Measurements from ENCODE around the gene RABGAP1L. TPM values are rescaled to one million over a fixed set of nuclear protein-coding genes. Genes with fewer than 3 reads are reported as not detected.
"Not testable (repeated sequence)": the region's sequence is repeated elsewhere in the genome, so short reads cannot be mapped to it uniquely, and the experiment has no call there.

Gene RABGAP1L
- total RNA-seq, 2 experiments from 2014 or later: 76.8 to 80.5 TPM

- Mint-ChIP-seq H3K27ac (no peak overlapping the region), H3K36me3 (ENCODE audit: low read depth) (peaks cover 50% of the 10 kb centered on the region), H3K4me1 (peaks cover 50% of the 10 kb centered on the region), H3K4me3 (no peak overlapping the region), H3K9me3 (no peaks in the 10 kb centered on the region), H3K27me3 (no peaks in the 10 kb centered on the region)
- no peak for DNase-seq
- ChIA-PET CTCF (interaction anchor here (0.6 to 3.4 kb wide), 7 partner anchors 14 to 37 kb away, joined by 3 to 35 read pairs (median 4); partner anchors contain the start of gene MRPS14), POLR2A (interaction anchor here (0.7 to 10.1 kb wide), 21 partner anchors 10 to 1524 kb away, joined by 3 to 203 read pairs (median 9); partner anchors contain the start of genes CENPL, DARS2, GAS5 and KIAA0040)
Observed at GRCh38 chr1:175000697-175001187, 841.4 kb downstream of the RABGAP1L start.

- no peak for DNase-seq
- H3K36me3 Mint-ChIP-seq (ENCODE audit: low read depth): peaks cover 57% of the 10 kb centered on the region
- peak overlapping the region; percentile 65 for H3K27ac Mint-ChIP-seq
- no peaks in the 10 kb centered on the region for H3K27me3 Mint-ChIP-seq
- H3K4me1 Mint-ChIP-seq: peaks cover 44% of the 10 kb centered on the region
- ChIA-PET POLR2A (interaction anchor here (0.7 to 10.1 kb wide), 5 partner anchors 11 to 1041 kb away, joined by 3 to 203 read pairs (median 6); partner anchors contain the start of gene MRPS14), CTCF (interaction anchor here (2.4 kb wide), 1 partner anchor 12 kb away, joined by 6 read pairs; no protein-coding TSS in a partner anchor)
- H3K9me3 Mint-ChIP-seq: no peaks in the 10 kb centered on the region
- H3K4me3 Mint-ChIP-seq: peak overlapping the region; percentile 45
Observed at GRCh38 chr1:175002910-175003517, 843.7 kb downstream of the RABGAP1L start.

- ChIA-PET CTCF (interaction anchor here (1.4 to 2.4 kb wide), 2 partner anchors 11 to 122 kb away, joined by 4 to 6 read pairs; no protein-coding TSS in a partner anchor), POLR2A (interaction anchor here (1.1 to 10.1 kb wide), 3 partner anchors 11 to 19 kb away, joined by 6 to 203 read pairs (median 17); partner anchors contain the start of gene MRPS14)
- Mint-ChIP-seq H3K36me3 (ENCODE audit: low read depth) (peaks cover 62% of the 10 kb centered on the region), H3K27ac (peak overlapping the region; percentile 65), H3K9me3 (no peaks in the 10 kb centered on the region), H3K4me1 (peaks cover 46% of the 10 kb centered on the region), H3K4me3 (peak overlapping the region; percentile 45), H3K27me3 (no peaks in the 10 kb centered on the region)
- no peak for DNase-seq
Observed at GRCh38 chr1:175003521-175003920, 844.2 kb downstream of the RABGAP1L start.

DNA sequence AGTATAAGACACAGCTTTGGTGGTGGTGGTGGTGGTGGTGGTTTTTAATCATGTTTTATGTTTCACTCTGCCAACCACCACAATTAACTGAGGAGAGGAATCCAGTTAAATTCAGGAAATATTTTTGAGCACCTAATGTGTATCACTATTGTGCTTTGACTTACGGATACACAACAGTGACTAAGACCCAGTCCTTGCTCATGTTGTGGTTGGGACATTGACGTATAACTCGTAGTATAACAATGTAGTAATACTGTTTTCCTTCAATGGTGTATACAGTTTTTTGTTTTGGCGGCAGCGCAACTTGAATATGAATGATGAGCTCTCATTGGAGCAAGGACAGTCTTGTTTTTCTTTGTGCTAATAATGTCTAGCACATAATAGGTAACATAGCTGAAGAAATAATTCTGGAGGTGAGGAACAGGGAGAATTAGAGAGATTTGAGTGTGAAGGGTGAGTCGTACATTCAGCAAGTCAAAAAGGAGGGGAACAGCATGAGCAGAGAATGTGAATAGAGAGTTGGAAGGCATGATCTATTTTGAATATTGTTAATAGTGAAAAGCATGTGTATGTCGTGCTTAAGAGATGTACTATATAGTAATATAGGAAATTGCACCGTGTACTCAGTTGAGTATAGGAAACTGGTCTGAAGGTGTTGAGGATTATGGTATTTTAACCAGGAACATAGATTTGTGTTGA is 845.9 kb downstream of the RABGAP1L start:
- Mint-ChIP-seq H3K4me3 (no peak overlapping the region), H3K4me1 (peaks cover 49% of the 10 kb centered on the region), H3K27me3 (no peaks in the 10 kb centered on the region), H3K9me3 (no peaks in the 10 kb centered on the region), H3K36me3 (ENCODE audit: low read depth) (peaks cover 73% of the 10 kb centered on the region), H3K27ac (peak overlapping the region; percentile 16)
- ChIA-PET CTCF (interaction anchor here (0.9 kb wide), 1 partner anchor 150 kb away, joined by 3 read pairs; no protein-coding TSS in a partner anchor), POLR2A (interaction anchor here (1.1 to 10.1 kb wide), 5 partner anchors 9 to 117 kb away, joined by 3 to 203 read pairs (median 5); partner anchors contain the start of gene MRPS14)
- DNase-seq: no peak

DNA sequence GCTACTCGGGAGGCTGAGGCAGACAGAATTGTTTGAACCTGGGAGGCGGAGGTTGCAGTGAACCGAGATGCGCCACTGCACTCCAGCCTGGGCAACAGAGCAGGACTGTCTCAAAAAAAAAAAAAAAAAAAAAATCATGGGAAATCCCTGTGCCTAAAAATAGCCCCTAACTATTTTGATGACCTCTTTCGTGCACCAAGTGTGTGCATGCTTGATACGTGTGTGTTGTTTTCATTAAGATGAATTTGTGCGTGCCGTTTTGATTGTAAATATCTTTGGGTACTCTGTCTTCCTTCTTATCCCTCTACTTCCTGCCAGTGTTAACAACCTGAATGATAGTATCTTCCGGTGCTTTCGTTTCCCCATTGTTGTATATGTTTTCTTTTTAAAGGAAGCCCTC is 850.2 kb downstream of the RABGAP1L start:
- Mint-ChIP-seq H3K4me1 (peaks cover 21% of the 10 kb centered on the region), H3K4me3 (no peak overlapping the region), H3K9me3 (no peaks in the 10 kb centered on the region), H3K27me3 (no peaks in the 10 kb centered on the region), H3K36me3 (ENCODE audit: low read depth) (peaks cover 75% of the 10 kb centered on the region), H3K27ac (no peak overlapping the region)
- ChIA-PET CTCF (interaction anchor here (1.5 kb wide), 1 partner anchor 10 kb away, joined by 3 read pairs; the partner anchor contains the start of gene CACYBP), POLR2A (interaction anchor here (1.1 to 4.2 kb wide), 2 partner anchors 10 to 14 kb away, joined by 3 to 22 read pairs; partner anchors contain the start of genes CACYBP and MRPS14)
- no peak for DNase-seq

DNA sequence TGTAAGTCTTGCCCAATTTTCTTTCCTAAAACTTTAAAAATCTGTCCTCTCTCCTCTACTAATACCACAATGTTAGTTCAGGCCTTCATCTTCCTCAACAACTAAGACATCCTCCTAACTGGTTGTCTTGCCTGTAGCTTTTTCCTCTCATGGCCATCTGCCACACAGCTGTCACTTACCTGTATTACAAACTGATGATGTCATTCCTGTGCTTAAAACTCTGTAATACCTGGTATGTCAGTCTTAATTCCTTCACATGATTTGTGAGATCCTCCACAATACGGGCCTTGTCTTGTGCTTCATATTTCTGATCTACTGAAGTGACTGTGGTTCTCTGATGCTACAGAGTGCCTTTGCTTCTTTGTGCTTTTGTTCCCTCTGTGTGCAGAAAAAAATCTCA is 854.1 kb downstream of the RABGAP1L start:
- peaks cover 73% of the 10 kb centered on the region for H3K36me3 Mint-ChIP-seq (ENCODE audit: low read depth)
- CTCF ChIA-PET: no interaction called here
- no peak overlapping the region for H3K4me3 Mint-ChIP-seq
- H3K4me1 Mint-ChIP-seq: peaks cover 7% of the 10 kb centered on the region
- no peak overlapping the region for H3K27ac Mint-ChIP-seq
- no peaks in the 10 kb centered on the region for H3K27me3 Mint-ChIP-seq
- POLR2A ChIA-PET: interaction anchor here (2.4 to 4.4 kb wide), 3 partner anchors 9 to 14 kb away, joined by 12 to 41 read pairs (median 17); partner anchors contain the start of genes CACYBP and MRPS14
- no peaks in the 10 kb centered on the region for H3K9me3 Mint-ChIP-seq
- DNase-seq: no peak

GRCh38 chr1:175015243-175015642 is 855.9 kb downstream of the RABGAP1L start:
- H3K4me1 Mint-ChIP-seq: peaks cover 8% of the 10 kb centered on the region
- no peak for DNase-seq
- H3K4me3 Mint-ChIP-seq: no peak overlapping the region
- POLR2A ChIA-PET: interaction anchor here (1.0 to 4.4 kb wide), 4 partner anchors 8 to 16 kb away, joined by 3 to 41 read pairs (median 14); partner anchors contain the start of genes CACYBP and MRPS14
- H3K27ac Mint-ChIP-seq: no peak overlapping the region
- H3K36me3 Mint-ChIP-seq (ENCODE audit: low read depth): peaks cover 66% of the 10 kb centered on the region
- H3K27me3 Mint-ChIP-seq: no peaks in the 10 kb centered on the region
- CTCF ChIA-PET: interaction anchor here (0.6 to 1.7 kb wide), 3 partner anchors 8 to 58 kb away, joined by 3 to 6 read pairs (median 6); partner anchors contain the start of gene MRPS14
- H3K9me3 Mint-ChIP-seq: no peaks in the 10 kb centered on the region

GRCh38 chr1:175019524-175019923 is 860.2 kb downstream of the RABGAP1L start:
- DNase-seq: no peak
- Mint-ChIP-seq H3K27ac (no peak overlapping the region), H3K27me3 (no peaks in the 10 kb centered on the region), H3K4me3 (no peak overlapping the region), H3K4me1 (peaks cover 35% of the 10 kb centered on the region), H3K36me3 (ENCODE audit: low read depth) (peaks cover 40% of the 10 kb centered on the region), H3K9me3 (peaks cover under 1% of the 10 kb centered on the region)
- ChIA-PET POLR2A (no interaction called here), CTCF (no interaction called here)

DNA sequence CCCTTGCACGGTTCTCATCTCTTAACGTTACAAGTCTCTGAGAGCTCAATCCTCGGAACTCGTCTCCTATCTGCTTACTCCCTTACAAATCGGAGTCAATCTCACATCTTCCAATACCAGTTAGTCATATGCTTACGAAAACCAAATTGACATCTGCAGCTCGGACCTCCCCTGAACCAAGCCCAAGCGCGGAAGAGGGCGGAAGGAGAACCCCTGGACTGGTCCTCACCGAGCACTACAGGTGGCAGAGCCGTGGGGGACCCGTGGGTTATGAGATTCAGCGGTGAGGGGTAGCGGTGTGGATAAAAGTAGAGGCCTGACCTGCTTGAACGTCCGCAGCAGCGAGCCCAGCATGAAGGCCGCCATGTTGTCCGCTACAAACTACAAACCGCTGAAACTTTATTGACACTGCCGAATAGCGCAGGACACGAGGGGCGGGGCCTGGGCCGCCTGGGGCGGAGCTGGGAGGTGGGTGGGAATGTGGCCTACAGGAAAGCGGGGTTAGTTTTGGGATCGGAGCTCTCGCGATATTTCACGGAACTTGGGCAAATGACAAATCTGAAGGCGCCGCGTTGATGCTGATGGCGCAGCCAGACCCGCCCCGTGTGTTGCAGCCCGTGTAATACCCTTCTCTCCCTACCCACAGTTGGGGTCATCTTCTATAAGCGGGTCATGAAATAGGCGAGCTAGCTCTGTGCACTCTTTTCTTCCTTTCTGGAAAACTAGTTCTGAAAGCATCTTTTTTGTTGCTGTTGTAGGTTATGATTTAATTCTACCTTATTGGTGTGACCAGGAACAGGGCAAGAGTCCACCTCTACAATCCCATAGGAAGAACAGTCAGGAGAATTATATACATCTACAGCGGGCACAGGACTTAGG is 864.0 kb downstream of the RABGAP1L start, which contains the start of gene MRPS14:
Gene MRPS14 (minus strand): TSS at position 383 of the 879 bp plus-strand sequence. CDS start 17 bp downstream, at position 366.
- peak; percentile 98 for DNase-seq
- Mint-ChIP-seq H3K27ac (peak within 1 kb of the TSS; percentile 81), H3K4me1 (peaks cover 33% of the 10 kb centered on the region), H3K9me3 (peaks cover 5% of the 10 kb centered on the region), H3K27me3 (no peaks in the 10 kb centered on the region), H3K4me3 (peak within 1 kb of the TSS; percentile 89), H3K36me3 (ENCODE audit: low read depth) (peaks cover 17% of the 10 kb centered on the region)
- ChIA-PET CTCF (interaction anchor here (0.6 to 3.3 kb wide), 13 partner anchors 8 to 1809 kb away, joined by 3 to 35 read pairs (median 3); partner anchors contain the start of gene CACYBP), POLR2A (interaction anchor here (0.6 to 5.7 kb wide), 29 partner anchors 9 to 1547 kb away, joined by 3 to 203 read pairs (median 4); partner anchors contain the start of genes CACYBP, CENPL, COP1 and DARS2)

DNA sequence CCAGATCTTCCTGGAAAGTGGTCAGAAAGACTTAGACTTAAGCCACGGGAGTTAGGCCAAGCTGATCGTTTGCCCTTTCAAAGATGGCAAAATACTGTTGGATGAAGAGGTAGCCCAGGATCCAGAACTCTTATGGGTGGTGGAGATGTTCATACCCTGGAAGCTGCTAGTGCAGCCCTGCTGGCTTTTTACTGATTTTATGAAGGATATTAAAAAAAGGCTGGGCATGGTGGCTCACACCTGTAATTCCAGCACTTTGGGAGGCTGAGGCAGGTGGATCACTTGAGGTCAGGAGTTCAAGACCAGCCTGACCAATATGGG is 864.6 kb downstream of the RABGAP1L start:
- DNase-seq: not testable (repeated sequence)
- ChIA-PET POLR2A (interaction anchor here (0.6 to 5.7 kb wide), 27 partner anchors 10 to 1547 kb away, joined by 3 to 203 read pairs (median 4); partner anchors contain the start of genes CACYBP, CENPL, COP1 and DARS2), CTCF (interaction anchor here (0.6 to 3.3 kb wide), 8 partner anchors 8 to 942 kb away, joined by 3 to 35 read pairs (median 3); partner anchors contain the start of gene CACYBP)

DNA sequence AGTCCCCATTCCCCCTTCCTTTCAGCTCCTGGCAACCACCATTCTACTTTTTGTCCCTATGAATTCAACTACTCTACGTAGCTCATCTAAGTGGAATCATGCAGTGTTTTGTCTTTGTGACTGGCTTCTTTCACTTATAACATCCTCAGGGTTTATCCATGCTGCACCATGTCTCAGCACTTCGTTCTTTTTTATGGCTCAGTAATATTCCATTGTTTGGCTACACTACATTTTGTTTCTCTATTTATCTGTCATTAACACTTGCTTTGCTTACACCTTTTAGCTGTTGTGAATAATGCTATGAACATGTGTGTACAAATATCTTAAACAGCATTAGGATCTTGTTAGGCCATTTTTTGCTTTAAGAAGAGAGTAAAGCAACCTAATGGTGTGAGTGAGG is 865.5 kb downstream of the RABGAP1L start:
- ChIA-PET POLR2A (interaction anchor here (2.8 to 5.7 kb wide), 3 partner anchors 23 to 165 kb away, joined by 13 to 203 read pairs (median 33); partner anchors contain the start of gene CACYBP), CTCF (interaction anchor here (0.7 to 3.3 kb wide), 4 partner anchors 25 to 162 kb away, joined by 3 to 35 read pairs (median 10); partner anchors contain the start of gene CACYBP)
- no peaks in the 10 kb centered on the region for H3K27me3 Mint-ChIP-seq
- peak overlapping the region; percentile 24 for H3K4me3 Mint-ChIP-seq
- H3K9me3 Mint-ChIP-seq: peaks cover 5% of the 10 kb centered on the region
- peak overlapping the region; percentile 33 for H3K27ac Mint-ChIP-seq
- peaks cover 38% of the 10 kb centered on the region for H3K4me1 Mint-ChIP-seq
- DNase-seq: no peak
- H3K36me3 Mint-ChIP-seq (ENCODE audit: low read depth): peaks cover 14% of the 10 kb centered on the region

More for the DNA sequence above, 864.6 kb downstream of the RABGAP1L start:
- not testable (repeated sequence) for H3K9me3 Mint-ChIP-seq, H3K27me3 Mint-ChIP-seq
- Mint-ChIP-seq H3K4me1 (peaks cover 33% of the 10 kb centered on the region), H3K27ac (peak overlapping the region; percentile 81), H3K36me3 (ENCODE audit: low read depth) (peaks cover 16% of the 10 kb centered on the region), H3K4me3 (peak overlapping the region; percentile 89)
